Spleen (tissue), 7 donors: Measurements from ENCODE around the gene DUS1L.

Source experiments
- CTCF ChIP-seq, 11 experiments: fragments of 200-600 bp in 7 of 11; fragments of 450-650 bp in 4 of 11; sonication (generic) in 4 of 11; IDR thresholded peaks in 8 of 11; conservative IDR thresholded peaks in 3 of 11; 1 replicate in 7 of 11; 2 replicates in 4 of 11; pipeline versions ENCODE4 v1.4.0 to v1.8.0; 2016 to 2021; ENCODE audit warnings: antibody characterized with exemption in 11 of 11, inconsistent platforms in 4 of 11, mild to moderate bottlenecking in 1 of 11
- POLR2AphosphoS5 ChIP-seq, 3 donors: sonication (generic); formaldehyde crosslinking; IDR thresholded peaks; one replicate each; pipeline ENCODE4 v1.5.1; 2017; ENCODE audit warnings: antibody characterized with exemption in 3 of 3
- donor health status: DM: no; HTN: no; CAD: no; lungs with moderate emphysema.
- donor health status: DM: no; HTN: no; CAD: no.
- donor health status: DM: no; HTN: no; CAD: no.

- TF ChIP-seq CTCF (IDR thresholded peaks at IDR 0.05 in 8 of 11, conservative IDR thresholded peaks at IDR 0.05 in 3 of 11) (no peak), POLR2AphosphoS5 (IDR thresholded peaks at IDR 0.05) (no peak)
Observed at GRCh38 chr17:82012640-82013295, 52.8 kb downstream of the DUS1L start.
